Thyroid gland (tissue), 4 donors: ENCODE measurements around the gene ERC1. TPM values are rescaled to one million over a fixed set of nuclear protein-coding genes. Genes with fewer than 3 reads are reported as not detected.

Experiments
- DNase-seq, 2 donors: peaks; one replicate each; pipeline ENCODE4 v3.0.0-alpha.2; 2019
- H3K27ac ChIP-seq, 3 donors: fragments of 200-600 bp; sonication (generic); 1 replicate in 2 of 3; 2 replicates in 1 of 3; pipeline ENCODE4 v1.5.1; 2016 to 2019; ENCODE audit warnings: mild to moderate bottlenecking in 1 of 3, moderate library complexity in 1 of 3
- H3K27me3 ChIP-seq: fragments of 200-600 bp; sonication (generic); one replicate; pipeline ENCODE4 v1.5.1; 2019
- H3K36me3 ChIP-seq, 2 donors: fragments of 200-600 bp; sonication (generic); one replicate each; pipeline ENCODE4 v1.5.1; 2016 to 2019
- H3K4me1 ChIP-seq, 2 donors: fragments of 200-600 bp; sonication (generic); one replicate each; pipeline ENCODE4 v1.5.1; 2017 to 2019
- H3K4me3 ChIP-seq, 3 donors: fragments of 200-600 bp; sonication (generic); replicated peaks in 1 of 3; 1 replicate in 2 of 3; 2 replicates in 1 of 3; pipeline ENCODE4 v1.5.1; 2016; ENCODE audit warnings: mild to moderate bottlenecking in 1 of 3
- H3K9me3 ChIP-seq: fragments of 200-600 bp; sonication (generic); one replicate; pipeline ENCODE4 v1.5.1; 2017
- POLR2A ChIP-seq, 2 donors: fragments of 450-650 bp; IDR thresholded peaks; one replicate each; pipeline ENCODE4 v1.6.1; 2017; ENCODE audit warnings: antibody characterized with exemption in 2 of 2, mild to moderate bottlenecking in 2 of 2, moderate library complexity in 1 of 2
- WGBS, 2 donors: methylation state at CpG; one replicate each; pipeline ENCODE4 v1.1.5; 2017; 5-methylcytosine and 5-hydroxymethylcytosine counted together
- intact Hi-C: fragments of 100-400 bp; cut with DNase I; formaldehyde crosslinking; loops from one replicate; pipeline ENCODE4 v1.15.1; 2023
- total RNA-seq, 4 donors: library from RNA; depleted of rRNA; stranded (reverse); fragments of >200 nt; gene quantifications; one replicate each; pipeline ENCODE4 v1.2.3, GENCODE V29; 2016
- TF ChIP-seq, protein P1 (sequence below), 6 experiments: fragments of 200-600 bp in 3 of 6; fragments of 450-650 bp in 3 of 6; sonication (generic) in 3 of 6; IDR thresholded peaks; one replicate each; pipeline ENCODE4 v1.5.1; 2016 to 2019; ENCODE audit warnings: antibody characterized with exemption in 6 of 6, mild to moderate bottlenecking in 2 of 6, inconsistent platforms in 1 of 6, moderate library complexity in 1 of 6

ERC1 gene
- total RNA-seq, 4 donors from 2014 or later, result 39.8 to 84.2 (median 75.8) TPM

DNA sequence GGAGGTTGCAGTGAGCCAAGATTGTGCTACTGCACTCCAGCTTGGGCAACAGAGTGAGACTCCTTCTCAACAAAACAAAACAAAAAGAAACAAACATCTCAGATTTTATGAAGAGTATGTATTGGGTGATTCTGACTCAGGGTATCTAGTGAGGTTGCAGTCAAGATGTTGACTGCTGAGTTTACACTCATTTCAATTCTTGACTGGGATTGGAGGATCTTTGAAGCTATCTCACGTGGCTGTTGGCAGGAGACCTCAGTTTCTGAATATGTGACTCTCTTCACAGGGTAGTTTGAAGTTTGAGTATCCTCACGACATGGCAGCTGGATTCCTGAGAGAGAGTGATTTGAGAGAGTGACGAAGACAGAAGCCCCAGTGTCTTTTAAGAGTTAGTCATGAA, 29.4 kb downstream of the ERC1 start:
- no peak overlapping the region for H3K4me3 ChIP-seq
- no peak for TF ChIP-seq POLR2A (IDR thresholded peaks at IDR 0.05)
- TF ChIP-seq, protein P1, sequence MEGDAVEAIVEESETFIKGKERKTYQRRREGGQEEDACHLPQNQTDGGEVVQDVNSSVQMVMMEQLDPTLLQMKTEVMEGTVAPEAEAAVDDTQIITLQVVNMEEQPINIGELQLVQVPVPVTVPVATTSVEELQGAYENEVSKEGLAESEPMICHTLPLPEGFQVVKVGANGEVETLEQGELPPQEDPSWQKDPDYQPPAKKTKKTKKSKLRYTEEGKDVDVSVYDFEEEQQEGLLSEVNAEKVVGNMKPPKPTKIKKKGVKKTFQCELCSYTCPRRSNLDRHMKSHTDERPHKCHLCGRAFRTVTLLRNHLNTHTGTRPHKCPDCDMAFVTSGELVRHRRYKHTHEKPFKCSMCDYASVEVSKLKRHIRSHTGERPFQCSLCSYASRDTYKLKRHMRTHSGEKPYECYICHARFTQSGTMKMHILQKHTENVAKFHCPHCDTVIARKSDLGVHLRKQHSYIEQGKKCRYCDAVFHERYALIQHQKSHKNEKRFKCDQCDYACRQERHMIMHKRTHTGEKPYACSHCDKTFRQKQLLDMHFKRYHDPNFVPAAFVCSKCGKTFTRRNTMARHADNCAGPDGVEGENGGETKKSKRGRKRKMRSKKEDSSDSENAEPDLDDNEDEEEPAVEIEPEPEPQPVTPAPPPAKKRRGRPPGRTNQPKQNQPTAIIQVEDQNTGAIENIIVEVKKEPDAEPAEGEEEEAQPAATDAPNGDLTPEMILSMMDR (IDR thresholded peaks at IDR 0.05), result no peak
- intact Hi-C loops, result no loop called here
- 93 to 99% methylated on average over 3 of the region's 3 CpGs for WGBS, 2 donors
- H3K27ac ChIP-seq, result no peak overlapping the region
- no peaks in the 10 kb centered on the region for H3K27me3 ChIP-seq
- no peaks in the 10 kb centered on the region for H3K36me3 ChIP-seq
- no peaks in the 10 kb centered on the region for H3K4me1 ChIP-seq
- no peak for DNase-seq
- H3K9me3 ChIP-seq, result no peaks in the 10 kb centered on the region

DNA sequence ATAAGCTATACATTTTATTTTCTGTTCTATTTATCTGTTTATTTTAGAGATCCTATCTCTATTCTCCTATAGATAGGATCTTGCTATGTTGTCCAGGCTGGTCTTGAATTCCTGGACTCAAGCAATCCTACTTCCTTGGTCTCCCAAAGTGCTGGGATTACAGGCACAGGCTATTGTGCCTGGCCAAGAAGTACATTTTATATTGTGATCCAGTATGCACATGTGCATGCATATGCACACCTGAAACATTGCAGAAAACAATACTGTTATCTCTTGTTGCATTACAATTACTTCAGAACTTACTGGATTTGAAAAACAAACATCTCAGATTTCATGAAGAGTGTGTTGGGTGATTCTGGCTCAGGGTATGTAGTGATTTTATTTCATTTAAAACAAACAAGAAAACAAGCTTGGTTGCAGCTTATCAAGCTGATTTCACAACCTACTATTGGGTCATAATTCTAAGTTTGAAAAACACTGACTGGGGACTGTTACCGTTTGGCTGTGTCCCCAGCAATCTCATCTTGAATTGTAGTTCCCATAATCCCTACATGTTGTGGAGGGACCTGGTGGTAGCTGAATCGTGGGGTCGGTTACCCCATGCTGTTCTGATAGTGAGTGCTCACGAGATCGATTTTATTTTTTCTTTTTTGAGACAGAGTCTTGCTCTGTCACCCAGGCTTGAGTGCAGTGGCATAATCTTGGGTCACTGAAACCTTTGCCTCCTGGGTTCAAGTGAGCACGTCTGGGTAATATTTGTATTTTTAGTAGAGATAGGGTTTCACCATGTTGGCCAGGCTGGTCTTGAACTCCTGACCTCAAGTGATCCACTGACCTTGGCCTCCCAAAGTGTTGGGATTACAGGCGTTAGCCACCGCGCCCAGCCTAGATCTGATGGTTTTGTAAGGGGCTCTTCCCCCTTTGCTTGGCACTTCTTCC, 31.3 kb downstream of the ERC1 start:
- TF ChIP-seq, protein P1 (IDR thresholded peaks at IDR 0.05), result no peak
- TF ChIP-seq POLR2A (IDR thresholded peaks at IDR 0.05), result no peak
- no peaks in the 10 kb centered on the region for H3K27me3 ChIP-seq
- WGBS, 2 donors, result 96 to 97% methylated on average over 9 of the region's 9 CpGs
- intact Hi-C loops, result no loop called here
- no peaks in the 10 kb centered on the region for H3K4me1 ChIP-seq
- H3K36me3 ChIP-seq, result no peaks in the 10 kb centered on the region
- no peaks in the 10 kb centered on the region for H3K9me3 ChIP-seq
- H3K27ac ChIP-seq, result no peak overlapping the region
- no peak overlapping the region for H3K4me3 ChIP-seq
- DNase-seq, result no peak

DNA sequence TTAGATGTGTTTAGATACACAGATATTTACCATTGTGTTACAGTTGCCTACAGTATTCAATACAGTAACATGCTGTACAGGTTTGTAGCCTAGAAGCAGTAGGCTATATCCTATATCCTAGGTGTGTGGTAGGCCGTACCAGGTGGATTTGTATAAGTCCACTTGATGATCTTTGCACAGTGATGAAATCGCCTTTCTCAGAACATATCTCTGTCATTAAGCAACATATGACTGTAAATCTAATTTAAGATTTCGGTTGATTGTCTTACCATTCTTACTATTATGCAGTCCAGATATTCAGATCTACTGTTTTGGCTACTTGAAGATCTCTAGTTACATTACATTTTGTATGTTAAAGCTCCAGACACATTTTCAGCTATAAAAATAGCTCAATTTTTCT, 39.8 kb downstream of the ERC1 start:
- intact Hi-C loops, result no loop called here
- DNase-seq, result no peak
- no peaks in the 10 kb centered on the region for H3K4me1 ChIP-seq
- H3K36me3 ChIP-seq, result peaks cover 0 to 8% of the 10 kb centered on the region in 2 donors
- TF ChIP-seq POLR2A (IDR thresholded peaks at IDR 0.05), result no peak
- TF ChIP-seq, protein P1 (IDR thresholded peaks at IDR 0.05), result no peak
- no peaks in the 10 kb centered on the region for H3K9me3 ChIP-seq
- no peaks in the 10 kb centered on the region for H3K27me3 ChIP-seq
- H3K27ac ChIP-seq, result no peak overlapping the region
- no peak overlapping the region for H3K4me3 ChIP-seq
- WGBS, 2 donors, result 96 to 97% methylated on average over 3 of the region's 3 CpGs

DNA sequence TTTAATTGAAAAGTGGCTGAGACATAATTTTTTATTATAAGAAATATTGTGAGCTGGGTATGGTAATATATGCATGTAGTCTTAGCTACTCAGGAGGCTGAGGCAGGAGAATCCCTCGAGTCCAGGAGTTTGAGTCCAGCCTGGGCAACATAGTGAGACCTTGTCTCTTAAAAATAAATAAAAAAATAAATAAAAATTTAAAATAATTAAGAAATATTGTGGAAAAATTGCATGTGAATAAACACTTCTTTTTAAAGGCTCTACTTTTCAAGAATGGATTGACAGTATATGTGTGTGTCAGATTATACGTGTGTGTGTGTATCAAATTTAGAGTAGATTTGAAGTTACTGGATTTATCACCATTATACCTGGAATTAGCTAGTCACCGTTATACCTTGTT, 43.2 kb downstream of the ERC1 start:
- intact Hi-C loops, result no loop called here
- TF ChIP-seq, protein P1 (IDR thresholded peaks at IDR 0.05), result no peak
- no peak for TF ChIP-seq POLR2A (IDR thresholded peaks at IDR 0.05)
- no peak for DNase-seq
- H3K4me3 ChIP-seq, result no peak overlapping the region
- H3K27me3 ChIP-seq, result no peaks in the 10 kb centered on the region
- no peaks in the 10 kb centered on the region for H3K9me3 ChIP-seq
- H3K27ac ChIP-seq, result no peak overlapping the region
- no peaks in the 10 kb centered on the region for H3K4me1 ChIP-seq
- H3K36me3 ChIP-seq, result peaks cover 0 to under 1% of the 10 kb centered on the region in 2 donors
- 93 to 97% methylated on average over 3 of the region's 3 CpGs for WGBS, 2 donors

DNA sequence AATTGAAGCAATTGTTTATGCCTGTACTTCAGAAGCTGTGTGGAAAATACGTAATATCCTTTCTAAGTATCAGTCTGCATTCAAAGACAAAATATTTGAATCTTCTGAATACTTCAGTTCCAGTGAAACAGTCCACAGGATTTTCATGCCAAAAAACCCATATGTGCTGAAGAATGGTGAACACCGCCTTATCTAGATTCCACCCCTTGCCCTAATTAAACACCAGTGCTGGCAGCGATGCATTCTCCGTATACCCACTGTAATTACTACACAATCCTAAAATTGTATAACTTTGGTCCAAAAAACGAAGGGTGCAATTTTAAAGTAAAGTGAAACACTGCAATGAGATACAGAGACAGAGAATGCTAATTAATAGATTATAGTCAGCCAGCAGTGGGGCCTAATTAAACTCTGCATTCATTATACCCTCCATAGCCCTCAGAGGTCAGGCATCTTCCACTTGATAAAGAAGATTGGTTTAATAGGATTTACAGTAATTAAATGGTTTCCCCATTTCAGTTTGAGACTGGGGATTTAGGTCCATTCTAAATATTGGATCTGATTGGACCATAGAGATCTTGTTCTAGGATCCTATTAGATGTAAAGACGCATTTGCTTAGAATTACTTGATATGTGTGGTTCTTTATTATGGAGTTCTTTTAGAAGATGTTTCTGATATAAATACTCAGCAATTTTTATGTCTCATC, 43.9 kb downstream of the ERC1 start:
- Histone ChIP-seq H3K4me3 (no peak overlapping the region), H3K9me3 (no peaks in the 10 kb centered on the region), H3K27me3 (no peaks in the 10 kb centered on the region), H3K27ac (no peak overlapping the region), H3K4me1 (no peaks in the 10 kb centered on the region), H3K36me3 (no peaks in the 10 kb centered on the region)
- TF ChIP-seq POLR2A (IDR thresholded peaks at IDR 0.05), result no peak
- TF ChIP-seq, protein P1 (IDR thresholded peaks at IDR 0.05), result no peak
- intact Hi-C loops, result no loop called here
- DNase-seq, result no peak
- WGBS, 2 donors, result 94 to 96% methylated on average over 6 of the region's 6 CpGs
